22Rv1 (cell line): ENCODE results near the gene MPP4.

Experiments used
- ZFX ChIP-seq: fragments of 450-650 bp; IDR thresholded peaks from 2 replicates; pipeline ENCODE4 v1.6.1; 2017; ENCODE audit warnings: antibody characterized with exemption, borderline replicate concordance
- TF ChIP-seq, protein P1 (sequence below): fragments of 450-650 bp; IDR thresholded peaks from 2 replicates; pipeline ENCODE4 v1.5.1; 2017; ENCODE audit warnings: mild to moderate bottlenecking

DNA sequence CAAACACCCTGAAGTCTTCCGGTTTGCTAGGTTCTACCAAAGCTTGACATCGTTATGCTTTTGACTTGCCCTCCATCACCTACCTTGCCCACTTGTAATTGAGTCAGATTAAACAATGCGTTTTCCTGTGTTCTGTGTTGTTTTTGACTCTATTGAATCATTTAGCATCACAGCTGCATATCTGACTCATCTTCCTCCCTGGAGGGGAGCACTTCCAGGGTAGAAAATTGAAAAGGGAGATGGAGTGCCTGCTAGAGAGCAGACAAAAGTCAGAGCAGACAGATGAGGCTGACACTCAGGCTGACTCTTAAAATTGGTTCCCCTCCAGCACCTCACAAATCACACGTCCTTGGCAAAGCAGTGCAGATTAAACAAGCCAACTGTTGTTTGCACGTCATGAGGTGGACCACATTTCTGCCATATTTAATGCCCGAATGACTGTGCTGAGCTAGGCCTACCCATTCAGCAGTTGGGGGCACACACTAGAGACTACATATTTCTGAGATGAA lies 2.2 kb downstream of the MPP4 start:
- TF ChIP-seq, protein P1, sequence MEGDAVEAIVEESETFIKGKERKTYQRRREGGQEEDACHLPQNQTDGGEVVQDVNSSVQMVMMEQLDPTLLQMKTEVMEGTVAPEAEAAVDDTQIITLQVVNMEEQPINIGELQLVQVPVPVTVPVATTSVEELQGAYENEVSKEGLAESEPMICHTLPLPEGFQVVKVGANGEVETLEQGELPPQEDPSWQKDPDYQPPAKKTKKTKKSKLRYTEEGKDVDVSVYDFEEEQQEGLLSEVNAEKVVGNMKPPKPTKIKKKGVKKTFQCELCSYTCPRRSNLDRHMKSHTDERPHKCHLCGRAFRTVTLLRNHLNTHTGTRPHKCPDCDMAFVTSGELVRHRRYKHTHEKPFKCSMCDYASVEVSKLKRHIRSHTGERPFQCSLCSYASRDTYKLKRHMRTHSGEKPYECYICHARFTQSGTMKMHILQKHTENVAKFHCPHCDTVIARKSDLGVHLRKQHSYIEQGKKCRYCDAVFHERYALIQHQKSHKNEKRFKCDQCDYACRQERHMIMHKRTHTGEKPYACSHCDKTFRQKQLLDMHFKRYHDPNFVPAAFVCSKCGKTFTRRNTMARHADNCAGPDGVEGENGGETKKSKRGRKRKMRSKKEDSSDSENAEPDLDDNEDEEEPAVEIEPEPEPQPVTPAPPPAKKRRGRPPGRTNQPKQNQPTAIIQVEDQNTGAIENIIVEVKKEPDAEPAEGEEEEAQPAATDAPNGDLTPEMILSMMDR: no peak
- TF ChIP-seq ZFX: no peak
